Stimulated activated CD4-positive, alpha-beta T cell treated with anti-CD3 and anti-CD28 coated beads, Interleukin-4, amount 100 ng/mL, for 1 hour (primary cell): Measurements from ENCODE around the gene NOXA1.
"Not testable (repeated sequence)": the region's sequence is repeated elsewhere in the genome, so short reads cannot be mapped to it uniquely, and the experiment has no call there.

Source experiments
- DNase-seq: peaks from one replicate; pipeline ENCODE4 v3.0.0-alpha.2; 2020

Gene NOXA1

DNA sequence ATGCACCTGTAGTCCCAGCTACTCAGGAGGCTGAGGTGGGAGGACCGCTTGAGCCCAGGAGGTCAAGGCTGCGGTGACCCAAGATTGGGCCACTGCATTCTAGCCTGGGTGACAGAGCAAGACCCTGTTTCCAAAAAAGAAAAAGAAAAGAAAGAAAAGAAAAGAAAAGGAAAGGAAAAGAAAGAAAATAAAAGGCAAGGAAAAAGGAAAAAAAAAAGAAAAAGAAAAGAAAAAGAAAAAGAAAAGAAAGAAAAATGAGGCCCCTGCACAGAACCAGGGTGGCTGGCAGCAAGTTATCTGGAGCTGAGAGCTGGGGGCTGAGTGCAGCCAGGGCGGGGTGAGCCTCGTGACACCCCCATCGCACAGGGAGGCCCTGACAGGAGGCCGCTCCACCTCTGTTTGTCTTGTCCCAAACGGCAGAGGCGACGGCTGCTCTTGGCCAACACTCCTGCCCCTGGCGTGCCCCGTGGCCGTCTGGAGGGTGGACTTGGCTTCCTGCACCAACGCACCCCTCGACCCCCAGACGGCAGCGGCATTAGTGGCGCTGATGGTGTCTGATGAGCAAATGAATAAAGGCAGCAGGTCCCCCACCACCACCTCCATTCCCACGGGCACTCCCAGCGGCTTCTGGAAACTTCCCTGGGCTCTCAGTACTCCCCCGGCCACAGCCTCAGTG is 17.0 kb upstream of the NOXA1 start:
- DNase-seq = no peak

DNA sequence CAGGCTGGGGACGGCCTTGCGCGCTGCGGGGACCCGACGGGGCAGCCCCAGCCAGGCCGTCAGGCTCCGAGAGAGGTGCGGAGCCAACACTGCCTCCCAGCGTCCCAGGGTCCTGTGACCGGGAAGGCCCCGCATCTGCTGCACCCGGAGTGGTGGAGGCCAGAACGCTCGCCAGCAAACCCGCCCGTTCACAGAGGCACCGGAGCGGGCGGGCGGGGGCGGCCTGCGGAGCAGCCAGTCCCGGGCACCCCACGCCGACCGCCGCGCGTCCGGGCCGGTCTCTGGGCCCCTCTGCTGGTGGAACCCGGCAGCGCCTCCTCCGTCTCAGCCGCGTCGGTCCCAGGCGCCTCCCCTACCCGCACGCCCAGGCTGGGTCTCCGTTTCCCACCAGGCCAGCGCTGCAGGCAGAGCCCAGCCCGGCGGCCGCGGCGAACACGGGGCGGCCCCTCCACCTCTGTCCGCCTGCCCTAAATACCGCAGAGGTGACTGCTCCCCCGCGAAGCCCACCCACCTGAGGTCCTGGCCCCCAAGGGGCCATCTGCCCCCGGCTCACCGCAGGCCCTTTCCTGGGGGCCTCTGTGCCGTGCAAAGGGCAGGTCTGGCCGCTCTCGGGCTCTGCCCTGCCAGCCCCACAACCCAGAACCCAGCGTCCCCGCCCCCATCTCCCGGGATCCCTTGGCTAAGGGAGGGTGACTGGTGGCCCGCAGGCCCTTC is 16.2 kb upstream of the NOXA1 start:
- peak; percentile 71 for DNase-seq

DNA sequence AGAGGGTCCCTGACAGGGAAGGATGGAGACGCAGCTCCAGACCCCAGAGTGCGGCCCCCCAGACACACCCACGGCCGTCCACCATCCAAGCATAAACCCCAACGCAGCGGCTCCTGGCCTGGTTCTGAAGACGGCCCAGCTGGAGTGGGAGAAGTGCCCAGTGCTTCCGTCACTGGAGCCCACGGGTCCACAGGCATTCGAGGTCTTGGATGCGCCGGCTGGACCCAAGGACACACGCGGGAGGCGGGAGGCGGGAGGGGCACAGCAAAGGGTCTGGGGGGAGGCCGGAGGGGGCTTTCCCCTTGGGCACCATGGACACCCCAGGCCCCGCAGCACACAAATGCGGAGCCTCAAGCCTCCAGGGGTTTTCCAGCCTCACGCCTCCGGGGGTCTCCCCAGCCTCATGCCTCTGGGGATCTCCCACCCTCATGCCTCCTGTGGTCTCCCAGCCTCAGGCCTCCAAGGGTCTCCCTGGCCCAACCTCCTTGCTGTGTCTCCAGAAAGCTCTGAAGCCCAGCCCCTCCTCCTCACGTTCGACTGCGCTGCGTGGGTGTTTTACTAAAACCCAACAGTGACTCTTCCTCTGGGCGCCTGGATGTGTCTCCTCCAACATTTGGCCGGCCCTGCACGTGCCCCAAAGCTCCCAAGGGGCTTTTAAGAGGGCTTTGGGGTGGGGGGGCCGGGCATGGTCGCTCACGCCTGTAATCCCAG is 15.4 kb upstream of the NOXA1 start:
- DNase-seq = no peak

DNA sequence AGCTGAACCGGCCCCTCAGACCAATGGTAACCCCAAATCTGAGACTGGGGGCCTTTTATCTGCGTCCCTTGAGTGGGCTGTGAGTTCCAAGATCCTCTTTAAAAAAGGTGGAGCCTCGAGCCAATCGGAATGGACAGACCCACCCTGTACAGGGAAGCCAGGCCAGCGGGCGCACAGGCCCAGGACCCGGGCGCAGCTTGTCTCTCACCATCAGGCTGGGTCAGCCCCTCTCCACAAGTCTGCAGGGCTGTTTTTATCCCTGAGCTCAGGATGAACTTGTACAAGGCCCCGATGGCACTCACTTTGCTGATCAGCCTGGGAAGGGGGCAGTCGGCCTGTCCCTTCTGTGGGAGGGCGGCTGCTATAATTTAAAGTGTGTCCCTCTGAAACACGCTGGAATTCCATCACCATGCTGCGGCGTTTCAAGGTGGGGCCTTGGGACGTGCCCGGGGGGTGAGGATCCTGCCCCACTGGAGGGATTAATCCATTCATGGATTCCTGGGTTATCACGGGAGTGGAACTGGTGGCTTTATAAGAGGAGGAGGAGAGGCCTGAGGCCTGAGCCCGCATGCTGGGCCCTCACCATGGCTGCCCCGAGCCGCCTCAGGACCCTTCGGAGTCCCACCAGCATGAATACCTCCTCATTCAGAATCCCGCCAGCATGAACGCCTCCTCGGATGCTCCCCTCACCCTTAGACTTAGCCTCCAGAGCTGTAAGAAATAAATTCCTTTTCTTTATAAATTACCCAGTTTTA is 14.4 kb upstream of the NOXA1 start:
- no peak for DNase-seq

DNA sequence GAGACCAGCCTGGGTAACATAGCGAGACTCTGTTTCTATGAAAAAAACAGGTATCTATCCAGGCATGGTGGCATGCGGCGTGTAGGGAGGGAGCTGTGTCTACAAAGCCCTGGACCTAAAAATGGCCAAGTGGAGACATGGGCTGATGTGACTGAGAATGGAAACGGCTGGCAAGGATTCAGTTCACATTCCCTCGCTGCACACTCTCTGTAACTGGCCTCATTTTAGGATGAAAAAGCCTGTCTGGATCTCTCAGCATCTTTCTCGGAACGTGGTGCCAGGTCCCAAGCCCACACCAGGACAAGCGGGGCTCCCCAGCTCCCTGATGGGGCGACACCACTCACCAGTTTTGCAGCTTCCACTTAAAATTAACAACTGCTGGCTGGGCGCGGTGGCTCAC is 13.7 kb upstream of the NOXA1 start:
- DNase-seq = no peak

DNA sequence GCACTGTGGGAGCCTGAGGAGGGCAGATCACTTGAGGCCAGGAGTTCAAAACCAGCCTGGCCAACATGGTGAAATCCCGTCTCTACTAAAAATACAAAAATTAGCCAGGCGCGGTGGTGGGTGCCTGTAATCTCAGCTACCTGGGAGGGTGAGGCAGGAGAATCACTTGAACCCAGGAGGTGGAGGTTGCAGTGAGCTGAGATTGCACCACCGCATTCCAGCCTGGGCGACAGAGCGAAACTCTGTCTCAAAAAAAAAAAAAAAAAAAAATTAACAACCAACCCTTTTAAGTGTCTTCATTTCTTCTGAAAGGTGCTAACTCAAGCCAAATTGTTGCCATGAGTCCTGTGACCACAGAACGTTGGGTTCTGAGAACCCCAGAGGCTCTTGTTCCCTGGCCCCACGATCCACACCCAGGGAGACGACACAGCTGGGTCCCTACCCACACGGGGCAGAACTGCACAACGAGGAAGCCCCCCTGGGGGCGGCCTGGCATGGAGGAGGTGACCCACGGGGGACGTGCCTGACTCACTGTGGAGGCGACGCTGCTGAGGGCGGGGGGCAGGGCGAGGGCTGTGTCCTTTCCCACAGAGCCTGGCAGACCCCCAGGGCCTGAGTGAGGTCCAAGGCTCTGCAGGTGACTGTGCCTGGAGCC is 12.8 kb upstream of the NOXA1 start:
- DNase-seq = not testable (repeated sequence)

DNA sequence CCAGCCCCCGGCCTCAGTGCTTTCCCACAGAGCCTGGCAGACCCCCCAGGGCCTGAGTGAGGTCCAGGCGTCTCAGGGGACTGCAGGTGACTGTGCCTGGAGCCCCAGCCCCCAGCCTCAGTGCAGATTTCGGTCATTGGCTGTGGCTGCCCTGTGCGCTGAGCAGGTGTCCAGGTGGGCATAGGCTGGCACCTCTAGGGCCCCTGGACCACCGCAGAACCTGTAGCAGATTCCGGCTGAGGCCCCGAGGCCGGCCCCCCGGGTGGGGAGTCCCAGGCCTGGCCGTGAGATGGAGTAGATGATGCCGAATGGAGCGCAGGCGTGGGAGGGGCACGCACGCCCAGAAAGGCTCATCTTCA is 12.3 kb upstream of the NOXA1 start:
- no peak for DNase-seq

DNA sequence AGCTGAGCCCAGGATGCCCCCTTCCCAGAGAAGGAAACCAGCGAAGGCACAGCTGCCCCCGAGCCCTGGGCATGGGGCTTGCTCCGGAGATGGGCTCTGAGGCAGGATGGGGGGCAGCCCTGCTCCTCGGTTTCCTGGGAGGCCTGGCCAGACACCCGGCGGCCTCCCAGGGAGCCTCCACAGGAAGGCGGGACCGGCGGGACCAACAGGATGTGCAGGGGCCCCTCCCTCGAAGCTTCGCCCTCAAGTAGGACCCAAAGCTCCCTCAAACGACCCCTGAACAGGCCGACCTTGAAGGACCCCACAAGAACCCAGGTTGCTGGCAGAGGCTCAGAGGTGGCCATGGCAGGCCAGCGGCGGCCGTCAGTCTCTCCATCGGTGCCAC is 11.9 kb upstream of the NOXA1 start:
- DNase-seq = no peak

DNA sequence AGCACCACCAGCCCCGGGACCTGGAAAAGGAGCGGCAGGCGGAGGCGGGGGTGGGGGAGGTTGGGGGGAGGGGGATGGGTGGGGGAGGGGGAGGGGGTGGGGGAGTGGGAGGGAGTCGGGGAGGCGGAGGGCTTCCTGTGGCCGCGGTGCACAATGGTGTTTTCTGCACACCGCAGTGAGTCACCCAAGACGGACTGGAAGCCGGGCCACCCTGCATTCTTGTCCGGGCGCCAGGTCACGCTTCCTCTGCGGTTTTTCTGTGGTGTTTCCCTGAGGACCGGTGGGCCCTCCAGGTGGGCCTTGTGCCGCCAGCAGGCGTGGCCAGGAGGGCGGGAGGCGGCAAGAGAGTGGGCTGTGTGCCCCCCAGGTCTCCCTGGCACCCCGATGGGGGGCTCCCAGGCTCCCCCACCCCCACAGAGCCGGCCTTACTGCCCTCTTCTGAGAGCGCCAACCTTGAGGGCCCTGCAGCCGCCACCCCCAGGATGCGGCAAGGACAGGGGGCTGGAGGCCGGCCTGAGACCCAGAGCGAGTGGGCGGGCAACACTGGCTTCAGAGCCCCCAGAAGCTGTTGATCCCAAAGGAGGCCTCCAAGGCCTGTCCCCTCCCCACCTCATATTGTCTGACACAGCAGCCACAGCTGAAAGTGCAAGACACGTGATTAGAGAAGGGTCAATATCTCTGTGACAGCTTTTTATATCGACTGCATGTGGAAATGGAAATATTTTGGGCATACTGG is 11.4 kb upstream of the NOXA1 start:
- DNase-seq = peak; percentile 33

DNA sequence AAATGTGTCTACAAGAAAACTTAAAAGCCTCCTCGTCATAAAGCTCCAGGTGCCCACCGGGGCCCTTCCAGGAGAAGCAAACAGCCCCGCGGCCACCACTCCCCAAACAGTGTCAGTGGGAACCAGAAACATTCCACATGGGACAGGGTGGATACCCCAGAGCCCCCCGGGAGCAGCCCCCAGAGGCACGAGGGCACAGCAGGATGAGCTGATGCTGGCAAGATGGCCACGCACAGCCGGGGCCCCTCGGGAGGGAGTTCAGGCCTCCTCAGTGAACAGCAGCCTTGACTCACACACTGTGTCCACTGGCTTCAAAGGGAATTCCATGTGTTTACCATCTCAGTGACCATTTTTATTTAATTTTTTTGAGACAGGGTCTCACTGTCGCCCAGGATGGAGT is 10.8 kb upstream of the NOXA1 start:
- no peak for DNase-seq

DNA sequence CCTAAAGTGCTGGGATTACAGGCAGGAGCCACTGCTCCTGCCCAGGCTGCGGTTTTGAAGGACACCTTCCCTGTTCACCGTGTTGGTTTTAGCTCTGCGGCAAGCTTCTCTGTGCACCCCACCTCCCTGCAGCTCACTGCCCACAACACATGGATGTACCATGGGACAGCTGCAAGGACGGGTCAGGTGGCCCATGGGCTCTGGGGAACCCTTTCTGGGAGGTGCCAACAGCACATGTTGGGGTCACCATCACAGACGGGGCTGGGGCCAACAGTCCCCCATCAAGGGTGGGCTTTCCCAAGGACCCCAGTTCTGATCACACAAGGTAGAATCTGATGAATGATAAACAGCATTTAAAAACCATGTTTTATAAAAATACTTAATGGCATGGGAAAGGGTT is 7.7 kb upstream of the NOXA1 start:
- no peak for DNase-seq

DNA sequence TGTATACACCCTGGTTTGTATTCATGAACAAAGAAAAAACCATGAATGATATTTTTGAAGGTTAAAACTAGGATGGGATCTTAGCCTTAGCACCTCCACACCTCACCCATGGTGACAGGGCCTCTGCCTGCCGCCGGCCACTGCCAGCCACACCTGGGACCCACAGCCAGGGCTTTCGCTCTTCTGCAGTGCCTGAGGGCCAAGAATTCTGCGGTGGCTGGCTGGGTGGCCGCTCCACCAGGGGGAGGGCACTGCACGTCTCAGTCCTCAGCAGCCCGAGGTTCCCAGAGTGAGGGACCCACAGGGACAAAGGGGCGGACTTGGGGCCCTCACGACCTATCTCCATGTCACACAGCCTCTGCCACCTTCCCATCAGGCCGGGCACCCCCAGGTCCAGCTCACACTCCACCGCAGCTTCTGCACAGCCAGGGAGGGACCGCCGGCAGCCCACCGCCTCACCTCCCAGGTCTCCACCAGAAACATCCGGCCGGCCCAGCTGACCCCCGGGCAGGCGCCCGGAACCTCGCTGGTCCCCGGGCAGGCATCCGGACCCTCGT is 7.1 kb upstream of the NOXA1 start:
- no peak for DNase-seq

DNA sequence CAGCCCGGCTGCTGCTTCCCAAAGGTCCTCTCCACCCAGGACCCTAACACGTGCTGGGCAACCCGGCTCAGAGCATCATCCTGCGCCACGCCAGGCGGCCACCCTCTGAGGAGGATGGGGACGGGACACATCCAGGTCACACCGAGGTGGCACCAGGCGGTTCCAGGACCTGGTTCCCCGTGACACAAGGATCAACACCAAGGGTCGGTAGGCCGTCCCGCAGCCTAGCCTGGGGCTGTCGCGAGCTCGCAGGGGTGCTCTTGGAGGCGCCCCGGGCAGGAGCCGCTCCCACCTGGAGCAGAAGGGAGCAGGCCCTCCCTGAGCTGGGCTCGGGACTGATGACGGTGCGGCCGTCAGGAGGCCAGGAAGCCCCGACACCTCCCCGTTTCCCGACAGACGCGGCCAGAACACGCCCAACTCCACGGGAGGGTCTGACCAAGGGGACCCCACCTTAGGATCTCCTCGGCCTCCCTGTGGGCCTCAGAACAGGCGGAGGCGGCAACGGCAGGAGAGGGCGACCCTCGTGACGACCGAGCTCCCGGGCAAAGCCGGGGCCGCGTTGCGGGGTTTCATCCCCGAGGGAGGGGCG is 6.5 kb upstream of the NOXA1 start:
- no peak for DNase-seq

DNA sequence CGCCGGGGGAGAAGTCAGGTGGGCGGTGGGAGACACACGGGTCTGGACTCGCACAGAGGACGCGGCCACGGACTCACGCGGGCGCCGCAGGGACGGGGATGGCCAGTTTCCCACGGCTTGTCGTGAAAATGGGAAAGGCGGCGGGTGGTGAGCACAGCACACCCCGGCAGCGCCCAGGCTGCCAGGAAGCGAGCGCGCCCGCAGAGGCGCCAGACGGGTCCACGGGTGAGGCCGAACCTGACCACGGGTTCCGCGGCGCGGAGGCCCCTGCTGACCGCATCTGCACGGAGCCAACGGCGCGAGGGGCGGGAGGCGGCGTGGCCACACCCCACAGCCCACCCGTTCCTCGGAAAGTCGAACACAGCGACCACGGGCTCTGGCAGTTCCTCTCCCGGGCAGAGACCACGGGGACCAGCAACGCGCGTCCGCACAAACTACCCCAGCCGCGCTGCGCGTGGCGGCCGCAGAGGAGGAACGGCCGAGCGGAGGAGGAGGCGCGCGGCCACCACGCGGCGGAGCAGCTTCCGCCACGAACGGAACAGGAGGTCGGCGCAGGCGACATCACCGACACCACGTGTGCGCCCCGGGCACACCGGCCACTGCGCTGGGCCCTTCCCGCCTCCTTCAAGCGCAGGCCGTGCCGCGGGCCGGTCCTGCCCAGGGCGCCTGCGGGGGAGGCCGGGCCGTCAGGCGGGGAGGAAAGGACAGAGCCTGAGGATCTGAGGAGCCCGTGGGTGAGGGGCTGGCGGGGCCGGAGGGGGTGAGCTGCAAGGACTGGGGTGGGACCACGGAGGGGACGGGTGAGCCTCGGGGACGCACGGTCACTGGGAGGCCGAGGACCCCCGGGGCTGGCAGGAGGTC is 5.8 kb upstream of the NOXA1 start:
- DNase-seq = no peak

DNA sequence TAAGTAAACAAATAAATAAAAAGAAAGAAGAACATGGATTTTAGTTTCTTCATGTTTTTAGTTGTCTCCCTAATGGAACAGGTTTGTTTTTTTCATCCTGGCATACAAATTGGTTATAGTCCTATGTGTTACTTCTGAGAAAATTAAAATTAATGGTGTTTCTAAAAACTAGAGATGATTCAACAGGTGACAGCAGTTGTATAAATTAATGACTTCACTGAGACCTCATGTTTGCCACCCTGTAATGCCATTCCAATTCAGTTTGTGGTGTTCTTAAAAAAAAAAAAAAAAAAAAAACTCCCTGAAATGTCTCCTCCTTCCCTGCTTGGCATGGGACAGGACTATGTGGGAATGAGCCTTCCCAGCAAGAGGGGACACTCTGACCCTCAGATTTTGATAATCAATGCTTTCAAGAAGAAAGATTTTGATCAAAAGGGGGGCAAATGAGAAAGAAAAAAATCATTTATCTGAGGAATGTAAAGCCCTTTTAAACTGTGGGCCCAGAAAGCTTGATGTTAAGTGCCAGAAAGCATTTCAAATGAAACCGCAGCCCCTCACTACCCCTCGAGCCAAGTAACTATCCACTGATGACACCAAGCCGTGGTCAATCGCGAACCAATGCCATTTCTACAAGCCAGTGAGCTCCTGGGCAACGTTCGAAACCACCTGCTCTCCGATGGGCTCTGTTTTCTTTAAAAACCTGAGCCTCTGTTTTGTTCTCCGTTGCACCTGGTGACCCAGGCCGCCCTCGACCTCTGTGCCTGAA is 1.2 kb upstream of the NOXA1 start:
- no peak for DNase-seq

DNA sequence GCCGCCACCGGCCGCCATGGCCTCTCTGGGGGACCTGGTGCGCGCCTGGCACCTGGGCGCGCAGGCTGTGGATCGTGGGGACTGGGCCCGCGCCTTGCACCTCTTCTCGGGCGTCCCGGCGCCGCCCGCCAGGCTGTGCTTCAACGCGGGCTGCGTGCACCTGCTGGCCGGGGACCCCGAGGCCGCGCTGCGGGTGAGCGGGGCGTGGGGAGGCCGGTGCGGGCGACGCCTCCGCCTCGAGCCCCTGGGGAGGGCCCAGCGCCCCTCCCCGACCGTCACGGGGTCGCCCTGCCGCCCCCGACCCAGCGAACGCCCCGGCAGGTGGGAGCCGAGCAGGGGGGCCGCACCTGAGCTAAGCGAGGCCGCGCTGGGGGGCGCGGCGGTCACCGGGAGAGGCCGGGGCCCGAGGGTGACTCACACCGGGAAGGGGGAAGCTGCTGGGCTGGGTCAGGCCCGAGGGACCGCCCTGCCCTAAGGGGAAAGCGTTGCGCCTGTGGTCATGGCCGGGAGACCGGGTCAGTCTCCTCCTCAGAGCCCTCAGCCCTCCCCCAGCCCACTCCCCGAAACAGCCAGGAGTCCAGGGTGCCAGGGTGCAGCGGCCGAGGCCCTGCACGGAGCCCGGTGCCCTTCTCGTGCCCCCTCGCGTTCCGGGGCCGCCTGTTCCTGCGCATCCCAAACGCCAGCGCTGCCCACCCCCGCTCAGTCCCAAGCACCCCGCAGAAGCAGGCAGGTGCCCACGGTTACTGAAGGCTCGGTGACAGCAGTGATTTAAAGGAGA is 510 bp downstream of the NOXA1 start:
- DNase-seq = no peak

DNA sequence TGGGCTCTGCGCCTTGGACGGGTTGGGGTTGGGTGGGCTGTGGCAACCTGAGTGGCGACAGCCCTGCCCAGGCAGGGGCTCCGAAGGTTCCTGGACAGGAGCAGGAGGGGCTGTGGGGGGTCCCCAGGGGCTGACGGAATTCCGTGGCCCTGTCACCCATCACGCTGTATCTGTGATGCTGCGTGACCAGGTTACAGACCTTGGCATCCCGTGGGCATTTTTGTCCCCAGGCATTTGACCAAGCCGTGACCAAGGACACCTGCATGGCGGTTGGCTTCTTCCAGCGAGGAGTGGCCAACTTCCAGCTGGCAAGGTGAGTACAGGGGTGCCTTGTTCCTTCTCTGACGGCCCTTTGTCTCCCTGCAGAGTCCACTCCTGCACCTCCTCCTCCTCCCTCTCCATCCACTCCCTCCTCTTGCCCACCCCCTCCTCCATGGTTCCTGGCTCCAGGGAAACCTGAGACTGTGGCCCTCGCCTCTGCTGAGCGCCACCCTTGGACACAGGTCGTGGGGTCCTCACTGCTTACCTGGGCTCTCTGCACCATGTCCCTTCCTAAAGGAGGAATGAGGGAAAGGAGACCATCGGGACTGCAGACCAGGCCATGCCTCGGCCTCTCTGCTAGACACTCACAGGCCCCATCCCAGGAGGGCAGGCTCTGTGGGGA is 3.0 kb downstream of the NOXA1 start:
- no peak for DNase-seq
